ENCODE results near the gene STAMBP.

STAMBP gene

DNA sequence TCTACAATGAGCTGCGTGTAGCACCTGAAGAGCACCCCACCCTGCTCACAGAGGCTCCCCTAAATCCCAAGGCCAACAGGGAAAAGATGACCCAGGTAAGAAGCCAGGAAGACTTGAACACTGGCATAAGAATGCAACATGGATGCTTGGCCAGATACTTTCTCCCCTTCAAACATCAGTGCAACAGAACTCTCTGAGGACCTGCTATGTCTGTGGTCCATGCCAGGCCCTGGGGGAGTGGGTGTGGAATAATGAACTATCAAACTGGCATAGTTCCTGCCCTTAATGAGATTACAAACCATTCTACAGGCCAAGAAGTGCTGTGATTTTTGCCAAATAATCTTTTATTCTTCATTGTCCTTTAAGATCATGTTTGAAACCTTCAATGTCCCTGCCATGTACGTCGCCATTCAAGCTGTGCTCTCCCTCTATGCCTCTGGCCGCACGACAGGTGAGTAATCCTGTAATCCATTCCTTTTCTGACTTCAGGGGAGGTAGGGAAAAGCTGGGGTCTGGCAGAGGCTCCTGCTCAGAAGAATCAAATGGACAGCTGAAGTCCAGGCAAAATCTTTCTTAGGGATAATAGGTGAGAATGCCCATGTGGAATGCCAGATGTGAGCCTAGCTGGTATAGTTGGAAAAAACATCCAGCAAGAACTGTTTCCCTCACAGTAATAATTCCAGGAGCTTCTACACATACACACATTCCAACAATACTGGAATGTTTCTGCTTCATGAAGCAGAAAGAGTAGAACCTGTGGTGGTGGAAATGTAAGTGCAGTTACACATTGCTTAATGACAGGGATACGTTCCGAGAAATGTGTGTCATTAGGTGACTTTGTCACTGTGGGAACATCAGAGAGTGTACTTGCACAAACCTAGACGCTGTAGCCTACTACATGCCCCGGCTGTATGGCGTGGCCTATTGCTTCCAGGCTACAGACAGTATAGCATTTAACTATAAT is 80.2 kb downstream of the STAMBP start:
- no peak for DNase-seq

DNA sequence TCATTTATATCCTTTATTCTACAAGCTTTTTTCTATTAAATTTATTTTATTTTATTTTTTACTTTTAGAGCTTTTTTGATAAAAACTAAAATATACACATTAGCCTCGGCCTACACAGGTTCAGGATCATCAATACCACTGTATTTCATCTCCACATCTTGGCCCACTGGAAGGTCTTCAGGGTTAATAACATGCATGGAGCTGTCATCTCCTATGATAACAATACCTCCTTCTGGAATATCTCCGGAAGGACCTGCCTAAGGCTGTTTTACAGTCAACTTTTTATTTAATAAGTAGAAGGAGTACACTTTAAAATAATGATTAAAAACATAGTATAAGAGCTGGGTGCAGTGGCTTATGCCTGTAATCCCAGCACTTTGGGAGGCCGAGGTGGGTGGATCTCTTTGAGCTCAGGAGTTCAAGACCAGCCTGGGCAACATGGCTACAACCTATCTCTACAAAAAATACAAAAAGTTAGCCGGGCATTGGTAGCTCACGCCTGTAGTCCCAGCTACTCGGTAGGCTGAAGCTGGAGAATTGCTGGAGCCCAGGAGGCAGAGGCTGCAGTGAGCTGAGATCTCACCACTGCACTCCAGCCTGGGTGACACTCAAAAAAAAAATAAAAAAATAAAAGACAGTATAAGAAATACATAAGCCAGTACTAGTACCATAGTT is 82.2 kb downstream of the STAMBP start:
- no peak for DNase-seq

DNA sequence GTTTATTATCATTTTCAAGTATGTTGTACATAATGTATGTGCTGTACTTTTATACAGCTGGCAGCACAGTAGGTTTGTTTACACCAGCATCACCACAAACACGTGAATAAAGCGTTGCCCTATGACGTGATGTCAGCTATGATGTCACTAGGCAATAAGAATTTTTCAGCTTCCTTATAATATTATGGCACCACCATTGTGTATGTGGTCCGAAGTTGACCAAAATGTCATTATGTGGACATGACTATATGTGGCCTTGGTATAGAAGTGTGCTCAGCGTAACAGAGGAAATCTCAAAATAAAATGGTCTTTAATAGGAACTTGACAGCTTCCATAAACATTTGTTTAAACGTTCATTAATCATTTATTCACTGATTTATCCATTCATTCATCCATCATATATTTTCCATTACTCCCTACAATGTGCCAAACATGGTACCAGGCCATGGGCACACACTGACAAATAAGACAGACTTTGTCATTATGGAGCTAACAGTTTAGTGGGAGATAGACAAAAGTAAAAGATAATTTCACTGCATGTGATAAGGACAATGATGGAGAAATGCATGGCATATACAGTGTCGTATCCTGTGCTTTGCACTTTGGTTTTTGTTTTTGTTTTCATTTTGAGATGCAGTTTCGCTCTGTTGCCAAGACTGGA is 82.9 kb downstream of the STAMBP start:
- no peak for DNase-seq

DNA sequence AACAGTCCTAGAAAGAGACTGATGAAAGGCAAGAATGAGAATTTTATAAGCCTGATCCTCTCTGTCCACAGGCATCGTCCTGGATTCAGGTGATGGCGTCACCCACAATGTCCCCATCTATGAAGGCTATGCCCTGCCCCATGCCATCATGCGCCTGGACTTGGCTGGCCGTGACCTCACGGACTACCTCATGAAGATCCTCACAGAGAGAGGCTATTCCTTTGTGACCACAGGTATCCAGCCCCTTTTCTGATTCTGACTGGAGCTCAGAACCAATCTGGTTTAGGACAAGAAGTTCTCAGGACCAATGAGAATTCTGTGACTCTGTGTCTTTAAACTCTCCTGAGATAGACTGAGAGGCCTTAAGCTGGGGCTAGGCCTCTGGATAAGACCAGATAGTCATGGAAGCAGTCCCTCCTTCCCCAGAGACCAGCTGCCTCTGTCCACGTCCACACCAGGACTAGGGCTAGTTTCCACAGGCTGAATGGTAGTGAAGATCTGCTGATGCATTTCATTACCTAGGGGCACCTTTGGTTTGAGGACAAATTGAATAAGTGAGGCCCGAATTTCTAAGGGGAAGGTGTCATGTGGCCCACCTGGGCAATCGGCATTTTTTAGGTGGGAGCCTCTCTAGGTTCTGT is 84.8 kb downstream of the STAMBP start:
- DNase-seq, result no peak

DNA sequence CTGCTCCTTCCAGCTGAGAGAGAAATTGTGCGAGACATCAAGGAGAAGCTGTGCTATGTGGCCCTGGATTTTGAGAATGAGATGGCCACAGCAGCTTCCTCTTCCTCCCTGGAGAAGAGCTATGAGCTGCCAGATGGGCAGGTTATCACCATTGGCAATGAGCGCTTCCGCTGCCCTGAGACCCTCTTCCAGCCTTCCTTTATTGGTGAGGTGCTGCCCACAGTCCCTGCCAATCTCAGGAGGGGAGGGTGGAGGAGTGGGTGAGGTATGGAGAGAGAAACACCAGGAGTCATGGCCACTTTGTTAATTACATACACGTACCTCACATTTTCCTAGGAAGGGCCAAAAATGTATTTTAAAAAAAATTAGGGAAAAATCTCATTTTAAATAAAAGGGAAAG is 85.9 kb downstream of the STAMBP start:
- no peak for DNase-seq

DNA sequence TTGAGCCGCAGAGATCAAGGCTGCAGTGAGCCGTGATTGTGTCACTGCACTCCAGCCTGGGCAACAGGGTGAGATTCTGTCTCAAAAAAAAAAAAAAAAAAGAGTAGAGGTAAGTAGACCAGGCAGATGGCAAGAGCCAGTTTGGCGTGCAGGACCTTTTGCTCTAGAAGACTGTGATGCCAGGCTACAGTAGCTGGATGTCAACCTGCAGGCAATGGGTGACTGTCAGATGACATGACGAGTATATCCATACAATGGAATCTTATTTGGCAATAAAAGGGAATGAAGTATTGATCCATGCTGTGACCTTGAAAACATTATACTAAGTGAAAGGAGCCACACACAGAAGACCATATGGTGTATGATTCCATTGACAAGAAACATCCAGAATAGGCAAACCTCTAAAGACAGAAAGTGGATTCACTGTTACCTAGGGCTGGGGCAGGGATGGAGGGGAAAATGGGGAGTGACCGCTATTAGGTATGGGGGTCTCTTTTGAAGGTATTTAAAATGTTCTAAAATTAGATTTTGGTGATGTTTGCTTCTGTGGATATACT is 86.8 kb downstream of the STAMBP start:
- no peak for DNase-seq

DNA sequence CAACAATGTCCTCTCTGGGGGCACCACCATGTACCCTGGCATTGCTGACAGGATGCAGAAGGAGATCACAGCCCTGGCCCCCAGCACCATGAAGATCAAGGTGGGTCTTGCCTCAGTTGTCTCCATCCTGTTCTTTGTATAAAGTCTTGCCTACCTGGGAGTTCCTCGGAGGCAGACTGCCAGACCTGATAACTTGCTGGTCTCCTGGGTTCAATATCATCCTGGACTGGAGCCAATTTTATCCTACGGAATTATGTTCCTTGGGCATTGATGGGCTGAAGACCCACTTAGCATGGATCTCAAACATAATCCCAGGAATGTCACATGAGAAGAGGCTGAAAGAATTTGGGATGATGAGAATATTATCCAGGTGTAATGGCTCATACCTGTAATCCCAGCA is 87.9 kb downstream of the STAMBP start:
- no peak for DNase-seq

DNA sequence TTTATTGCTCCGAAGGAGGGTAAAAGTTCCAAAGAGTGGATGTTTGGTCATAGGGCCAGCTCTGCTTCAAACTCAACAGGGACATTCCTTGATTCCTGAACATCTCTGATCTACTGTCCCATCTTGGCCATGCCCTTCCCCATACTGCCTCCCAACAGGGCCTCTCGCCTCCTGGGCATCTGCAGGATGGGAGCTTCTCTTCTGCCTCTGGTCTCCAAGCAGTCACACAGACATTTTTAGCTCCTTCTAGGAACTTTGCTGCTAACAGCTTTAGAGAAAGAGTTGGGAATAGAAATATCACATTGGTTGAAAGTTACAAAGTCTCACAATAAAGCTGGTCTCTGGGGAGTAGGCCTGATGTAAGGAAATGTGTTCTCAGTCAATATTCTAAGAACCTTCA is 88.5 kb downstream of the STAMBP start:
- no peak for DNase-seq

DNA sequence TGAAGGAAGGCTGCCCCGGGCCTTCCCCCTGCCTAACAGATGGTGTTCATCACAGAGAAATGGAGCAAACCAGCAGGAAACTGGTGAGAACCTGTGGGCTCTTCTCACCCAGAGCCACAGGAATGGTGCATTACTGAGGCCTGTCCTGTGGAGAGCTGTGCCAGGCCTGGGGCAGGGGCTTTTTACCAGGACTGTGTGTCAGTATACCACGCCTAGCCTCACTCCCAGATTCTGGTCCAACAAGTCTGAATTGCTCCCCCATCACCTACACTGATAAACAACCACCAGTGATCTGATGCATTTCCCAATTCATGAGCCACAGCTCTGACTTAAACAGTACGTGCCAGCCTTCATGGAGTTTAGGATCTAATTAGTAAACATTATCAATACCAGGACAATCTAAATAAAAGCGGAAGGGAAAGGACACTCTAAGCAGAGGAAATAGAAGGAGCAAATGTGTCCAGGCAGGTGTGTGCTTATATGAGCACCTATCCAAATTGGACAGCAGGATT is 89.0 kb downstream of the STAMBP start:
- DNase-seq, result no peak

DNA sequence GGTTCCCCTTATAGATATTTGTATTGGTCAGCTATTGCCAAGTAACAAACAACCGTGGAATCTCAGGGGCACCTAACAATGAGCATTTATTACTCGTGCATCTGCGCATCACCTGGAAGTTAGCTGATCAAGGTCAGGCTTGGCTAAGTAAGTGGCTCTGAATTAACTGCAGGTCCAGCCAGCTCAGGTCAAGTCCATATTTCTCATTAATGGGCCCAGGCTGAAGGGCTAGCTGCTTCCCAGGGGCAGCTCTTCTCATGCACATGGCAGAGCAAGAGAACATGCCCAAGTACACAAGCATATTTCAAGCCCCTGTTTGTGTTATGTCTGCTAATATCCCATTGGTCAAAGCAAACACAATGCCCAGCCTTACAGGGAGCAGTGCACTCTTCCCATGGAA is 90.1 kb downstream of the STAMBP start:
- no peak for DNase-seq

DNA sequence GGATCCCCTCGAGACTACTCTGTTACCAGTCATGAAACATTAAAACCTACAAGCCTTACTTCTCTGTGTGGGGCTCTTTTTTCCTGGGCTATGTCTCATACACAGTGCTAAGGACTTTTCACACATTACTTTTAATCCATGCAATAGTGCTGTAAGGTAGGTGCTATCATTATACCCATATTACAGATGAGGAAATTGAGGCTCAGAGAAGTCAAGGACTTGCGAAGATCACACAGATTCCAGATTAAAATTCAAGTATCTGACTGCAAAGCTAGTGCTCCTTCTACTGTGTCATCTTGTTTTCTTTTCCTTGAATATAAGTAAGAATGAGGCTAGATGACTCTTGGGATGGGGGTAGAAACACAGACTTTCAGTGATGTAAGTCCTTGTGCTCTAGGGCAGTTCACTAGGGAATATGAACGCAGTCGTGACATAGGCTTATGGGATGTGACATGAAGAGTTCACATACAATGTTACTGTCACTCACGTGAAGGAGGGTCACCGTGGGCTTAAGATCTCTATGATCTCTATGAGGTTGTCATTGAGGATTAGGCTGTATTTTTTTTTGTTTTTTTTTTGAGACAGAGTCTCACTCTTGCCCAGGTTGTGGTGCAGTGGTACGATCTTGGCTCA is 91.0 kb downstream of the STAMBP start:
- DNase-seq, result no peak

DNA sequence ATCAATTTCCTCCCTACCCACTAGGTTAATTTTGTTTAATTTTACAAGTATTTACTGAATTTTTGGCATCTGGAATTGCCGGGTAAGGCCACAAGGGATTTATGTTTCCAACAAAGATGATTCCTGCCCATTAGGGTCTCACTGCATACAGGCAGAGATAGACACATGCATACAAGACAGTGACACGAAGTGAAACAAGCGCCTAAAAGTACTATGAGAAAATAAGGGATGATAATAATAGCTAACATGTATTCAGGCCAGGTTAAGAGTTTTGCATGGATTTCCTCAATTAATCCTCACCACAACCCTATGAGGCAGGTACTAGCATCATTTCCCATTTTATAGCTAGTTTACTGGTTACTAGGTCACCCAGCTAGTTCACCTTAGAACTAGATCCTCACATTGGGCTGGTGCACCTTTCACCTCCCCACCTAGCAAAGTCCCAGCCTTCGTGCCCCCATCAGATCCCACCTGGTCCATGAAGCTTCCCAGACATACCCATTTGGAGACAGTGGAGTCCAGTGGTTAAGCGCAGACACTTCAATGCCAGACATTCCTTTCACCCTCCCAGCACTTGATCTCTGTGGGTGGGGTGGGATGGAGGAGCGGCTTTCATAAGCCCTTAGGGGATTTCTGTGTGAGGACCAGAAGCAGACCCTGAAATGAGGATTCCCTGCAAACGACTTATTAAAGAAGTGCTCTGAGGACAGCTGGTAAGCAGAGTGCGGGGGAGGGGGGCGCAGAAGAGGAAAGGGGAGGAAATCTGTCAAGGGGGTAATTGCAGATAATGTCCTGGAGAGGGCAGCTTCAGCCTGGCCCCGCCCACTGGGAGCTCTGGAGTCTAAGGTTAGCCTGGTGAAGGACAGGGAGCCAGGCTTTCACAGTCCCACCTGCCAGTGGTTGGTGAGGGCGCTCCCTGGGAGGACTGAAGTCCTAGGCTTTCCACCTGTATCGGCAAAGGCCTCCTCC is 92.1 kb downstream of the STAMBP start:
- DNase-seq, result no peak

DNA sequence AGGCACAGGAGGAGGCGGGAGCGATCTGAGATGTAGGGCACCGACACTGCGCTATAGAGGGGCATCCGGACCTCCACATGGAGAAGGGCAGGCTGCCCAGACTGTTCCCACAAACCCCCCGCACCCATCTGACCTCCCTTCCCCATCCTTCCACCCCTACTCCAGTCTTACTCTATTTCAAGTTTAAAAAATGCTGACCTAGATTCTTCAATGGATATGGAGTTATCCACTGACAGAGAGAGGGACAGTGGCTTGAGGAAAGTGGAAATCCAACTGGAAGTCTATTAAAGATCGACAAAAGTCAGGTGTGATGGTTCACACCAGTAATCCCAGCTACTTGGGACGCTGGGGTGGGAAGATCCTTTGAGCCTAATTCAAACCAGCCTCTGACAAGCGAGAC is 92.8 kb downstream of the STAMBP start:
- DNase-seq, result no peak

DNA sequence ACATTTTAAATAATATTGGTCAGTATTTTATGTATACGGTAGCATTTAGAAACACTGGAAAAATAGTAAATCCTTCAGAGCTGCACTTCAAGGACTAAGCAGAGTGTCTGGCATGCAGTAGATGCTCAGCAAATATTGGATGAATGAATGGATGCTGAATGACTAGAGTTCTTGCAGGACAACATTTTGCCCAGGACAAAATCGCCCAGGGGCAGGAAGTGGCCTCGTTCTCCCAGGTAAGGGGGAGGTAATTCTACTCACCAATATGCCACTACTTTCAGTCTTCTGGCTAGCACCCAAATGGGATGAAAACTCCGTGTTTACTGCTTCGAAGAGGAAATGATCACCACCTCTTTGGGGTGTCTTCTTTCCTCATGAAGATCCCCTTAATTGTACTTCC is 93.9 kb downstream of the STAMBP start:
- no peak for DNase-seq

Data from DMS79 (cell line).